GM12872 (cell line): Measurements from ENCODE around the gene TLR9.

Experiments used
- TF ChIP-seq, protein P1 (sequence below): IDR thresholded peaks from 3 replicates; pipeline ENCODE4 v1.5.1; 2011; ENCODE audit warnings: low read depth, mild to moderate bottlenecking, low read length, moderate library complexity; ENCODE audit not compliant: insufficient read depth

The TLR9 gene

DNA sequence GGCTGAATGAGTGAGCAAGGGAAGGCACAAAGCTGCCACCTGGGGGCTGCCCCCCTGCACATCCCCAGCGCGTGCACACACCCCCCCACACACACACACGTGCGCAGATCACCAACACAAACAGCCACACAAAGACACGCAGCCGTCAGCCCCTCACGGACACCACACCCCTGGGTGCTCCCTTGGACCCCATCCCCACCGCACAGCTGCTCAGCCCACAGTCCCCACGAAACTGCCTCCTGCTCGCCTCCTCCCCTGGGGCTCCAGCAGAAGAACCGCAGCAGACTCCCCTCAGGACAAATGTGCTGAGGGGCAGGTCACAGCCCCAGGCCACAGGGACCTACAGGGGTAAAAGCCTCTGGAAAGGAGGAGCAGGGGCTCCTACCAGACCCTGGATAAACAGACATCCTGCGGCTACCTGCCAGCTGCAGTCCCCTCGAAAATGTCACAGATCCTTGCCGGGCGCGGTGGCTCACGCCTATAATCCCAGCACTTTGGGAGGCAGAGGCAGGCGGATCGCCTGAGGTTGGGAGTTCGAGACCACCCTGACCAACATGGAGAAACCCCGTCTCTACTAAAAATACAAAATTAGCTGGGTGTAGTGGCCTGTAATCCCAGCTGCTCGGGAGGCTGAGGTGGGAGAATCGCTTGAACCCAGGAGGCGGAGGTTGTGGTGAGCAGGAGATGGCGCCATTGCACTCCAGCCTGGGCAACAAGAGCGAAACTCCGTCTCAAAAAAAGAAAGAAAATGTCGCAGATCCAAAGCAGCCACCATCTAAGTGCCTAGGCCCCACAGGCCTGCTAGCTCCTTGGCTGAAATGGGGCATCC, 7.0 kb upstream of the TLR9 start:
- TF ChIP-seq, protein P1, sequence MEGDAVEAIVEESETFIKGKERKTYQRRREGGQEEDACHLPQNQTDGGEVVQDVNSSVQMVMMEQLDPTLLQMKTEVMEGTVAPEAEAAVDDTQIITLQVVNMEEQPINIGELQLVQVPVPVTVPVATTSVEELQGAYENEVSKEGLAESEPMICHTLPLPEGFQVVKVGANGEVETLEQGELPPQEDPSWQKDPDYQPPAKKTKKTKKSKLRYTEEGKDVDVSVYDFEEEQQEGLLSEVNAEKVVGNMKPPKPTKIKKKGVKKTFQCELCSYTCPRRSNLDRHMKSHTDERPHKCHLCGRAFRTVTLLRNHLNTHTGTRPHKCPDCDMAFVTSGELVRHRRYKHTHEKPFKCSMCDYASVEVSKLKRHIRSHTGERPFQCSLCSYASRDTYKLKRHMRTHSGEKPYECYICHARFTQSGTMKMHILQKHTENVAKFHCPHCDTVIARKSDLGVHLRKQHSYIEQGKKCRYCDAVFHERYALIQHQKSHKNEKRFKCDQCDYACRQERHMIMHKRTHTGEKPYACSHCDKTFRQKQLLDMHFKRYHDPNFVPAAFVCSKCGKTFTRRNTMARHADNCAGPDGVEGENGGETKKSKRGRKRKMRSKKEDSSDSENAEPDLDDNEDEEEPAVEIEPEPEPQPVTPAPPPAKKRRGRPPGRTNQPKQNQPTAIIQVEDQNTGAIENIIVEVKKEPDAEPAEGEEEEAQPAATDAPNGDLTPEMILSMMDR: no peak

DNA sequence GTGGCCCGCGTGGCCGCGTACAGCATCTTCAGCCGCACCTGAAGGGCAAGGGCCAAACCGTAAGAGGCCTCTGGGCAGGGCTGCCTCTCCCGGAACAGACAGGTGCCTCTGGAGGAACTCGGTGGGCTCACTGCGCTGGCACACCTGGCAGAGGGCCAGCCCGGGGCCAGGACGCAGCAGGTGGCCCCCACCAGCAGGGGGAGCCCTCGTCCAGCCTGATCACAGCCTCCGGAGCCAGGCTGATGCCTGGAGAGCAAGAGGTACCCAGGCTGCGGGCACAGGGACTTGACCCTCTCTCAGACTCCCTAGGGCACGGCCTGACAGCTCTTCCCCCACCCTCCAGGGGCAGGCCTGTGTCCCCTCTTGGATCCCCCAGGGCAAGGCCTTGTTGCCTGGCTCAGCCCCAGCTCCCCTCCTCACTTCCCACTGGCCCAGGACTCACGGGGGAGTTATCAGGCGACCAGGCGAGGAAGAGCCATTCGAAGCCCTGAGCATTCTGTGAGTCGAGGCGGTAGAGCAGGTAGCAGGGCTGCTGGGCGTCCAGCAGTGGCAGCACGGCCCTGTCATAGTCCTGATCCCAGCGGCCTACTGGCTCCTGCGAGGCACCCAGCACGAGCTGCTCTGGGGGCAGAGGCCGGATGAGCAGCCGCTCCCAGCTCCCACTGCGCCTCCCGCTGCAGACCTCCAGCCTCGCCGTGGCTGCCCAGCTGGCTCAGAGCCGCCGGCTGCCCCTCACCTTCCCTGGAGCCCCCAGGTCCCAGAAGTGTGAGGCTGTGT, 6.2 kb upstream of the TLR9 start:
- TF ChIP-seq, protein P1: peak; percentile 97

DNA sequence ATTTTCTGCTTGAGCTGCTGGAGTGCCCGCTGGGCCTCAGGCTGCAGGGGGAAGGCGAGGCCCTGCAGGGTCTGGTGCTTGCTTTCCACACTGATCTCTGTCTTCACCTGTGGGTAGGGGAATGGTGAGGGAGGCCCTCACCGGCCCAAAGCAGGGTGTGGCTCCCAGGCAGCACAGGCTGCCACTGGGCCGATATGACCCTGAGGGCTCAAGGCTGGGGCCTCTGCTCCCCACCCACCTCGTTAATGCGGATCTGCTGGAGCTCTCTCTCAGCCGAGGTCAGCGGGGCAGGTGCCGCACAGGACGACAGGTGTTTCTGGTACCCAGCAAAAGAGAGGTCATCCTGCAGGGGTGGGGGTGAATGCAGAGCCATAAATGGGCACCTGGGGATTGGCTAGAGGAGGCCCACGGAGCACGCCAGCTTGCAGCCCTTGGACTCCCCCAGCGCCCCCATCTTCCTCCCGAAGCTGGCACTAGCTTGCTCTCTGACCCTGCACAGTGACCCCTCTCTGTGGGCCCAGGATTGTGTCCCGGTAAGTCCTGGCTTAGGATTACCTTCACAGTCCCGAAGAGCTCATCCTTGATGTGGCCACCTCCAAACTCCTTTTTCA, 5.5 kb upstream of the TLR9 start:
- TF ChIP-seq, protein P1: no peak

DNA sequence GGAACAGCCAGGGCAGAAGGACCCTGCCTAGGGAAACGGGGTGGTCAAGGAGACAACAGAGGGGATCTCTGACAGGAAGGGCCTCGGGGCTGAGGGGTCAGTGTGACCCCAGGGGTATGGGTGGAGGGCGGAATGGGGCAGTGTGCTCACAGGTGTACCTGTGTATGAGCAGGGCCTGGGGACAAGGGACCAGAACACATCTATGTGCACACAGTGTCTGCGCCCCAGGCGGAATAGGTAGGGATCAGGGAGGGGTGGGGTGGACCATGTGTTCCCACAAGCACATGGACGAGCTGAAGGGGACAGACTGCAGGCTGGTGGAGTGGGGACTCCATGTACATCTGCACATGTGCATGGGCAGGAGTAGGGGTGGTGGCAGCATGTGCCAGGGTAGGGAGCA, 5.0 kb upstream of the TLR9 start:
- TF ChIP-seq, protein P1: no peak

DNA sequence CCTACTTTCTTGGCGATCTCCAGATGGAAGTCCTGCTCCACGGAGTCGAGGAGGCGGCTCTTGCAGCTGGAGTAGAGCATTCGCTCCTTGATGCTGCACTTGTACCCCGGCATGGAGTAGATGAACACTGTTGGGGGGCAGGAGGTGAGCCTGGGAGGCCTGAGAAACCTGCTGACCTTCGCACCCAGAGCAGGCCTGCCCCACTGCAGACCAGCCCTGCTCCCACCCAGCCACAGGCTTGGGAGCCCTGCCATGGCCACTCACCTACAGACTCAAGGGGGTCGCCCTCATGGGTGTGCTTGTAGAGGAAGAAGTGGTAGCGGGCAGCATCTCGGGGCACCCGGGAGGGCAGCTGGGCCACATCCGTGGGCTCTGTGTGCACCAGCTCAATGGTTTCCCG, 4.2 kb upstream of the TLR9 start:
- TF ChIP-seq, protein P1: no peak

DNA sequence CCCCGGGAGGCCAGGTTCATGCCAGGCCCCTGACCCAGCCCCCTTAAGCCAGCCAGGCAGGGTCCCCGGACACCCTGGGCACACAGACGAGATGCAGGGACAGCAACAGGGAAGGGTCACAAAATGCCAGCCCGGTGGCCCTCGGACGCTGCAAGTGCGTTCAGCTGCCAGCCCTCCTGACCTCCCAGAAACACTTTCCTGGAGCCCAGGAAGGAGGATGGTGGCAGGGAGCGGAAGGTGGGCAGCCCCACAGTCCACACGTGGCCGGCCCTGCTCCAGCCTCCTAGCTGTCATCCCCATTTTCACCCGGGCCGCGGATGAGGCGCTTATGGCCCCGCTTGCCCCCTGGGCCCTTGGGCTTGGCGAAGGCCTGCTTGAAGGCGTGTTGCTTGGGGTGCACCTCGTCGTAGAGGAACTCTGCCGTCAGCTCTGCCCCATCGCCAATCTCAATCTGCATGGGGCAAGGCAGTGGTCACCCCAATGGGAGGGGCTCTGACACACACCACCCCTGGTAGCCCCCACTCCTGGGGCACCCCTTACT, 3.4 kb upstream of the TLR9 start:
- TF ChIP-seq, protein P1: no peak

DNA sequence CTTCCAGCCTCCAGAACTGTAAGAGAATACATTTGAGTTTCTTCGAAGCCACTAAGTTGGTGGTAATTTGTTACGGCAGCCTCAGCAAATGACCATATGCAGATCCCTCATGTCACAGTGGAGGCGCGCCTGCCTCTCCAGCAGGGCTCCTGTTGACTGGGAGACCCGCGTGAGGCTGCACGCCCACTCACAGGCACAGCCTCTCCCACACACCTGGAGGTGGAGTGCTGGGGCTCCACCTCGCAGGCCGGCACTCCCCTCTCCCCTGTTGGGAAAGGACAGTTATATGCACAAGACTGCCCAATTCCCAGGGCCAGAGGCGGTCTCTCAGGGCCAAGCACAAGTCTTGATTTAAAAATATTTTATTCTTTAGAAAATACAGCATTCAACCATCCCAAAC, 2.8 kb upstream of the TLR9 start:
- TF ChIP-seq, protein P1: no peak
